ENCODE data around the gene INF2. TPM values are rescaled to one million over a fixed set of nuclear protein-coding genes. Genes with fewer than 3 reads are reported as not detected.
"Not testable (repeated sequence)": the region's sequence is repeated elsewhere in the genome, so short reads cannot be mapped to it uniquely, and the experiment has no call there.

The INF2 gene
- total RNA-seq, 1 experiment from 2014 or later = 70.8 TPM

DNA sequence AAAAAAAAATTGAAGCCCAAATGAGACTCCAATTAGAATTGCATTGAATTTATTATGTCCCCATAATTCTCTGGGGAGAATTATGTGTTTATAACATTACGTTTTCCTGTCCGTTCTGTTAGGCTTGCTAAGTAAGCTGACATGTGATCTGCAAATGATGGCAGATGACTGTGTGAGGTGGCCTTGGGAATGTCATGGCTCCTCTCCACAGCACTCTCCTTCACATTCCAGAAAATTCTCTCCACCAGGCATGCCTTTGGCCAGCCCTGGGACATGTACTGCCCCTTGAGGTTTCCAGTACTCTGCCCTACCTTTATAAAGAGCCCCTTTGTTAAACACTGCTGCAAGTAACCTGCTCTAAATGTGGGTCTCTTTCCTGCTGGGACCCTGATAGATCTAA is 28.3 kb upstream of the INF2 start:
- H3K36me3 Mint-ChIP-seq (ENCODE audit: insufficient read depth, unreplicated experiment) = no peaks in the 10 kb centered on the region
- Histone ChIP-seq H3K4me1 (peaks cover 12% of the 10 kb centered on the region), H3K9me3 (peaks cover 6% of the 10 kb centered on the region; the same call in 1 of the 2 replicates), H3K4me3 (ENCODE audit: low read depth, low read length) (no peak overlapping the region), H3K36me3 (ENCODE audit: control insufficient read depth, insufficient read depth, low read length) (no peaks in the 10 kb centered on the region), H3K27me3 (replicated peaks; ENCODE audit: control insufficient read depth, insufficient read depth, low read length) (no peaks in the 10 kb centered on the region)
- intact Hi-C loops (cut with micrococcal nuclease; ENCODE audit: unreplicated experiment) = no loop called here
- ChIA-PET POLR2A (no interaction called here), CTCF (no interaction called here)
- DNase-seq = no peak
- BruUV-seq (replicated peaks) = no TSS peak
- H3K9me3 Mint-ChIP-seq (ENCODE audit: unreplicated experiment) = no peaks in the 10 kb centered on the region
- no peak overlapping the region for H3K27ac Mint-ChIP-seq (ENCODE audit: unreplicated experiment)
- no peak overlapping the region for H3K4me3 Mint-ChIP-seq (ENCODE audit: unreplicated experiment)
- peaks cover 8% of the 10 kb centered on the region for H3K4me1 Mint-ChIP-seq (ENCODE audit: low read depth, unreplicated experiment)
- H3K27me3 Mint-ChIP-seq (ENCODE audit: insufficient read depth, unreplicated experiment) = no peaks in the 10 kb centered on the region
- TF ChIP-seq, protein P1, sequence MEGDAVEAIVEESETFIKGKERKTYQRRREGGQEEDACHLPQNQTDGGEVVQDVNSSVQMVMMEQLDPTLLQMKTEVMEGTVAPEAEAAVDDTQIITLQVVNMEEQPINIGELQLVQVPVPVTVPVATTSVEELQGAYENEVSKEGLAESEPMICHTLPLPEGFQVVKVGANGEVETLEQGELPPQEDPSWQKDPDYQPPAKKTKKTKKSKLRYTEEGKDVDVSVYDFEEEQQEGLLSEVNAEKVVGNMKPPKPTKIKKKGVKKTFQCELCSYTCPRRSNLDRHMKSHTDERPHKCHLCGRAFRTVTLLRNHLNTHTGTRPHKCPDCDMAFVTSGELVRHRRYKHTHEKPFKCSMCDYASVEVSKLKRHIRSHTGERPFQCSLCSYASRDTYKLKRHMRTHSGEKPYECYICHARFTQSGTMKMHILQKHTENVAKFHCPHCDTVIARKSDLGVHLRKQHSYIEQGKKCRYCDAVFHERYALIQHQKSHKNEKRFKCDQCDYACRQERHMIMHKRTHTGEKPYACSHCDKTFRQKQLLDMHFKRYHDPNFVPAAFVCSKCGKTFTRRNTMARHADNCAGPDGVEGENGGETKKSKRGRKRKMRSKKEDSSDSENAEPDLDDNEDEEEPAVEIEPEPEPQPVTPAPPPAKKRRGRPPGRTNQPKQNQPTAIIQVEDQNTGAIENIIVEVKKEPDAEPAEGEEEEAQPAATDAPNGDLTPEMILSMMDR (IDR thresholded peaks at IDR 0.05; ENCODE audit: insufficient read depth in 1 of 2, low read depth in 1 of 2, low read length in 1 of 2, severe bottlenecking in 1 of 2, unreplicated experiment in 1 of 2) = no peak

DNA sequence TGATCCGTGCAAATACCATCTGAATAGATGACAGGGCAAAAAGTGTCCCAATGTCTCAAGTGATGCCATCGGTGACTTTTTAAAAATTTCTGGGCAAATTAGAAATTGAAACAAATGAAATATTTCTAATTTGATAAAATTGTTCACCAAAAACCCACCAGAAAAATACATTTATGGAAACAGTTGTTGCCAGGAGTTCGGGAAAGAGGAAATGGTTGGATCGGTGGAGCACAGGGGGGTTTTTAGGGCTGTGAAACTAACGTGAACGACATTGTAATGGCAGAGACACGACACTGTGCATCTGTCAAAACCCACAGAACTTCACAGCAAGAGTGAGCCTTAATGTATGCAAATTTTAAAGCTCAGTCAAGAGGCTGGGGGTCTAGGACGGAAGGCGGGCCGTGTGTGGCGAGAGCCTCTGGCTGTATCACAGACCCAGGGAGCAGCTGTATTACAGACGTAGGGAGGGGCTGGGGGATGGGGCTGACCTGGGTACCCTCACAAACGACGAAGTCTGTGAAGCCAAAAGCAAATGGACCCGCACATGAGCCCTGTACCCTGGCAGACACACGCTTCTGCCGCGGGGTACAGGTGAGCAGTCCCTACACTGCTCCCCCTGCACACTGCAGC is 27.8 kb upstream of the INF2 start:
- H3K4me3 Mint-ChIP-seq (ENCODE audit: unreplicated experiment); H3K27ac Mint-ChIP-seq (ENCODE audit: unreplicated experiment); H3K9me3 Mint-ChIP-seq (ENCODE audit: unreplicated experiment); H3K27me3 Mint-ChIP-seq (ENCODE audit: insufficient read depth, unreplicated experiment); intact Hi-C loops (cut with micrococcal nuclease; ENCODE audit: unreplicated experiment); H3K36me3 ChIP-seq (ENCODE audit: control insufficient read depth, insufficient read depth, low read length); H3K36me3 Mint-ChIP-seq (ENCODE audit: insufficient read depth, unreplicated experiment); POLR2A ChIA-PET; BruUV-seq (replicated peaks); H3K4me3 ChIP-seq (ENCODE audit: low read depth, low read length); H3K27me3 ChIP-seq (replicated peaks; ENCODE audit: control insufficient read depth, insufficient read depth, low read length); H3K4me1 Mint-ChIP-seq (ENCODE audit: low read depth, unreplicated experiment); CTCF ChIA-PET; H3K9me3 ChIP-seq; DNase-seq: not testable (repeated sequence)
- H3K4me1 ChIP-seq = peaks cover 18% of the 10 kb centered on the region

DNA sequence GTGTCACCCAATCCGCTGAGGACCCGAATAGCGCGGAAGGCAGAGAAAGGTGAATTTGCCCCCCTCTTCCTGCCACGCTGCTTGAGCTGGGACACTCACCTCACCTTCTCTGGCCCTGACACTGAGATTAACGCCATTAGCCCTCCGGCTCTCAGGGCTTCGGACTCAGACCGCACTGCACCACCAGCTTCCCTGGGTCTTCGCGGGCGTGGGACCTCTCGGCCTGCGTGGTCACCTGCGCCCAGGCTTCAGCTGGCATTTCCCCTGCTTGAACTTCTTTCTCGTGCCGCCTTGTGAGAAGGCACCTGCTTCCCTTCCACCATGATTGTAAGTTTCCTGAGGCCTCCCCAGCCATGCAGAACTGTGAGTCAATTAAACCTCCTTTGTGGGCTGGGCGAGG is 26.9 kb upstream of the INF2 start:
- H3K4me3 Mint-ChIP-seq (ENCODE audit: unreplicated experiment); CTCF ChIA-PET; H3K4me1 Mint-ChIP-seq (ENCODE audit: low read depth, unreplicated experiment); H3K36me3 ChIP-seq (ENCODE audit: control insufficient read depth, insufficient read depth, low read length); H3K27me3 ChIP-seq (replicated peaks; ENCODE audit: control insufficient read depth, insufficient read depth, low read length); DNase-seq; BruUV-seq (replicated peaks); H3K9me3 ChIP-seq; H3K27me3 Mint-ChIP-seq (ENCODE audit: insufficient read depth, unreplicated experiment); intact Hi-C loops (cut with micrococcal nuclease; ENCODE audit: unreplicated experiment); H3K27ac Mint-ChIP-seq (ENCODE audit: unreplicated experiment); POLR2A ChIA-PET; H3K4me3 ChIP-seq (ENCODE audit: low read depth, low read length); H3K36me3 Mint-ChIP-seq (ENCODE audit: insufficient read depth, unreplicated experiment); H3K9me3 Mint-ChIP-seq (ENCODE audit: unreplicated experiment): not testable (repeated sequence)
- peaks cover 18% of the 10 kb centered on the region for H3K4me1 ChIP-seq

- no peak overlapping the region for H3K27ac Mint-ChIP-seq (ENCODE audit: unreplicated experiment)
- intact Hi-C loops (cut with micrococcal nuclease; ENCODE audit: unreplicated experiment) = no loop called here
- no peak overlapping the region for H3K4me3 ChIP-seq (ENCODE audit: low read depth, low read length)
- CTCF ChIA-PET = no interaction called here
- H3K4me1 ChIP-seq = peaks cover 18% of the 10 kb centered on the region
- H3K27me3 Mint-ChIP-seq (ENCODE audit: insufficient read depth, unreplicated experiment) = no peaks in the 10 kb centered on the region
- TF ChIP-seq, protein P1 (IDR thresholded peaks at IDR 0.05; ENCODE audit: insufficient read depth in 1 of 2, low read depth in 1 of 2, low read length in 1 of 2, severe bottlenecking in 1 of 2, unreplicated experiment in 1 of 2) = no peak
- DNase-seq = no peak
- H3K27me3 ChIP-seq (replicated peaks; ENCODE audit: control insufficient read depth, insufficient read depth, low read length) = no peaks in the 10 kb centered on the region
- H3K9me3 ChIP-seq = peaks cover 6% of the 10 kb centered on the region; the same call in 1 of the 2 replicates
- no peaks in the 10 kb centered on the region for H3K36me3 ChIP-seq (ENCODE audit: control insufficient read depth, insufficient read depth, low read length)
- H3K4me3 Mint-ChIP-seq (ENCODE audit: unreplicated experiment) = no peak overlapping the region
- H3K4me1 Mint-ChIP-seq (ENCODE audit: low read depth, unreplicated experiment) = peaks cover 8% of the 10 kb centered on the region
- POLR2A ChIA-PET = no interaction called here
- H3K9me3 Mint-ChIP-seq (ENCODE audit: unreplicated experiment) = no peaks in the 10 kb centered on the region
- no peaks in the 10 kb centered on the region for H3K36me3 Mint-ChIP-seq (ENCODE audit: insufficient read depth, unreplicated experiment)
- BruUV-seq (replicated peaks) = no TSS peak
These were observed 25.3 kb upstream of the INF2 start for GRCh38 chr14:104664107-104664506.
